Stromal cell of bone marrow (primary cell): Measurements from ENCODE around the gene RNF130.
"Not testable (repeated sequence)": the region's sequence is repeated elsewhere in the genome, so short reads cannot be mapped to it uniquely, and the experiment has no call there.

Experiments used
- DNase-seq: peaks from one replicate; pipeline ENCODE4 v3.0.0-alpha.2; 2012; ENCODE audit warnings: low read depth

RNF130 gene

GRCh38 chr5:180102636-180103035 is 31.1 kb upstream of the RNF130 start:
- no peak for DNase-seq

GRCh38 chr5:180101451-180102105 is 30.0 kb upstream of the RNF130 start:
- DNase-seq, result no peak

GRCh38 chr5:180100621-180101450 is 29.3 kb upstream of the RNF130 start:
- no peak for DNase-seq

- DNase-seq, result no peak
These were observed 28.4 kb upstream of the RNF130 start for GRCh38 chr5:180099733-180100611.

GRCh38 chr5:180098991-180099732 is 27.6 kb upstream of the RNF130 start:
- no peak for DNase-seq

GRCh38 chr5:180098526-180098925 is 27.0 kb upstream of the RNF130 start:
- no peak for DNase-seq

- DNase-seq, result no peak
These were observed 26.4 kb upstream of the RNF130 start for GRCh38 chr5:180097926-180098325.

GRCh38 chr5:180097163-180097894 is 25.8 kb upstream of the RNF130 start:
- no peak for DNase-seq

- no peak for DNase-seq
These were observed 25.1 kb upstream of the RNF130 start for GRCh38 chr5:180096616-180097015.

- DNase-seq, result no peak
These were observed 24.0 kb upstream of the RNF130 start for GRCh38 chr5:180095545-180095944.

GRCh38 chr5:180093651-180094382 is 22.3 kb upstream of the RNF130 start:
- DNase-seq, result no peak

GRCh38 chr5:180093241-180093640 is 21.7 kb upstream of the RNF130 start:
- no peak for DNase-seq

- DNase-seq, result no peak
These were observed 19.4 kb upstream of the RNF130 start for GRCh38 chr5:180090769-180091546.

GRCh38 chr5:180090098-180090768 is 18.7 kb upstream of the RNF130 start:
- peak; percentile 38 for DNase-seq

GRCh38 chr5:180089628-180090027 is 18.1 kb upstream of the RNF130 start:
- not testable (repeated sequence) for DNase-seq

- no peak for DNase-seq
These were observed 17.0 kb upstream of the RNF130 start for GRCh38 chr5:180088561-180088960.

- DNase-seq, result no peak
These were observed 15.3 kb upstream of the RNF130 start for GRCh38 chr5:180086816-180087399.

- DNase-seq, result no peak
These were observed 14.3 kb upstream of the RNF130 start for GRCh38 chr5:180085837-180086236.
